Kidney epithelial cell (primary cell): ENCODE results near the gene RUBCNL. TPM values are rescaled to one million over a fixed set of nuclear protein-coding genes. Genes with fewer than 3 reads are reported as not detected.

Experiments used
- DNase-seq: peaks from one replicate; pipeline ENCODE4 v3.0.0-alpha.2; 2010; ENCODE audit warnings: low read depth
- H3K27me3 ChIP-seq: 2 replicates; pipeline ENCODE4 v1.6.0; 2011; ENCODE audit warnings: low read length; ENCODE audit not compliant: control insufficient read depth, insufficient read depth
- H3K36me3 ChIP-seq: 2 replicates; pipeline ENCODE4 v1.5.1; 2011; ENCODE audit warnings: low read length; ENCODE audit not compliant: control insufficient read depth, insufficient read depth
- H3K4me3 ChIP-seq: 2 replicates; pipeline ENCODE4 v1.5.1; 2011; ENCODE audit warnings: low read depth, mild to moderate bottlenecking, control low read depth, low read length
- CTCF ChIP-seq: IDR thresholded peaks from 2 replicates; pipeline ENCODE4 v1.5.1; 2011; ENCODE audit warnings: mild to moderate bottlenecking, moderate library complexity, low read length, control low read depth, inconsistent platforms; ENCODE audit not compliant: insufficient read depth, poor library complexity, severe bottlenecking
- total RNA-seq: library from RNA; depleted of rRNA; stranded (reverse); fragments of >200 nt; gene quantifications from 2 replicates; pipeline ENCODE4 v1.2.3, GENCODE V29; 2015

The RUBCNL gene
- total RNA-seq, 1 donor from 2014 or later, result 1.8 TPM

- DNase-seq, result no peak
- no peak overlapping the region for H3K4me3 ChIP-seq
- H3K27me3 ChIP-seq, result peaks cover 4% of the 10 kb centered on the region
- no peaks in the 10 kb centered on the region for H3K36me3 ChIP-seq
- TF ChIP-seq CTCF, result no peak
These were observed 71.5 kb downstream of the RUBCNL start for GRCh38 chr13:46315491-46316075.

- no peak for TF ChIP-seq CTCF
- peaks cover 2% of the 10 kb centered on the region for H3K27me3 ChIP-seq
- no peak for DNase-seq
- no peak overlapping the region for H3K4me3 ChIP-seq
- no peaks in the 10 kb centered on the region for H3K36me3 ChIP-seq
These were observed 72.0 kb downstream of the RUBCNL start for GRCh38 chr13:46315036-46315435.

DNA sequence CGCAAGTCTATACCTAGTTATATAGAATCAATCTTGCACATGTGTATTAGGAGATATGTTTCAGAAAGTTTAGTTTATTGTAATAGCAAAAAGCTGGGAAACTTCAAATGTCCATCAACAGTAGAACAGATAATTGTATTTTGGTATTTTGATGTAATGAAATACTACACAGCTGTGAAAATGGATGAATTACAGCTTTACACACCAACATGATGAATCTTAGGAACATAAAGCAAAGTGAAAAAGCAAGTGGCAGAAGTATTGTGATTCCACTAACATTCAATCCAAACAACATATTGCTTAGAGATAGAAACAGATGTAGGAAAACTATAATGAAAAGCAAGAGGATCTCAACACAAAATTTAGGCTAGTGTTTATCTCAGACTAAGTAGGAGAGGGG lies 72.5 kb downstream of the RUBCNL start:
- no peak for TF ChIP-seq CTCF
- H3K27me3 ChIP-seq, result peaks cover 2% of the 10 kb centered on the region
- H3K36me3 ChIP-seq, result no peaks in the 10 kb centered on the region
- no peak overlapping the region for H3K4me3 ChIP-seq
- DNase-seq, result no peak

DNA sequence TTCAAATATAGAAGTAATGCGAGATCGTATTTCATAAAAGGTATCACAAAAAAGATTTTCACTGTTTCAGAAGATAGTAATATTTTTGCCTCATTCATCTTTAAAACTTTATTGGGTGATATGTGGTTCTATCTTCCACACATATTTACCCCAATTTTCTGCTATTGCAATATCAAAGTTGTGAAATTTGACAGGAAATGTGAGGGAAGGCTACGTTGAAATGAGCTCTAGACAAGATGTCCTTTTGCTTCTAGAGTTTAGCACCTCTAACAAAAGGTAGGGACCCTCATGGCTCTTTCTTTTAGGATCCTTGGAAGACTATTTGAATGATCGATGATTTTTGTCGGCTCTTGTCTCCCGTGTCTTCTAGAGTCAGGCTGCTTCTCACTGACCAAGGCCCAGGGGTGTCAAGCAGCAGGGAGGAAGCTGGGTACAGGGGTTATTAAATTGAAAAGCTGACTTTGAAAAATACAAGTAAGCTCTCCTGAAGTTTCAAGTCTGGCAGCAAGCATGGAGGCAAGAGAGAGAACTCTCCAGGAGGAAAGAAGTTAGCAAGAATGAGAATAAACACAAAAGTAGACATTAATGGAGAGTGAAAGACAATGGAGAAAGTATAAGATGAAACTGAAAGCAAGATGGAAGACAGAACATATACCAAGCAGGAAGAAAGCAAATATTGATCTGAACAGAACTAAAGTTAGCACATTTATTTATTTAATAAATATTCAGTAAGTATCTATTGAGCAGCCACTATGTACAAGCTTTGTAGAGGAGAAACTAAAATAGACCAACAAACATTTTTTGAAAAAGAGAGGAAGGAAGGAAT lies 73.4 kb downstream of the RUBCNL start:
- H3K4me3 ChIP-seq, result no peak overlapping the region
- DNase-seq, result no peak
- peaks cover 2% of the 10 kb centered on the region for H3K27me3 ChIP-seq
- no peak for TF ChIP-seq CTCF
- no peaks in the 10 kb centered on the region for H3K36me3 ChIP-seq

DNA sequence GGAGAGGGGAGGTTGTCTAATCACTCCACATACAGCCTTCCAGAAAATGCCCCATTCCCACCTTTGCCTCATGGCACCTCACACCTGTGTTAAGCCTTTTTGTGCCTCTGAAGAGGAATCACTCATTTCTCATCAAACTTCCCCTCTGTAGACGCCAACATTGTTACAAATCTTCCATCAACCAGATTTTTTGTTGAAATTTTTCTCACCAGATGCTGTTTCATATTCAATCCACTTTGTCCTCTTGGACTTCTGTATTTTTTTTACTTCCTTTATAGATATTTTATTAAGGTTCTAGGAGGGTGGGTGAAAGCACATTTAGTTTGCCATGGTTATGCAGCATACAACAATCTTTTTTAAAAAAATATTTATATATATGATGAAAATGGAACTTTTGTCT lies 74.0 kb downstream of the RUBCNL start:
- Histone ChIP-seq H3K27me3 (peaks cover 2% of the 10 kb centered on the region), H3K4me3 (no peak overlapping the region), H3K36me3 (no peaks in the 10 kb centered on the region)
- DNase-seq, result no peak
- no peak for TF ChIP-seq CTCF
